ENCODE data around the gene COL1A2.

The COL1A2 gene

DNA sequence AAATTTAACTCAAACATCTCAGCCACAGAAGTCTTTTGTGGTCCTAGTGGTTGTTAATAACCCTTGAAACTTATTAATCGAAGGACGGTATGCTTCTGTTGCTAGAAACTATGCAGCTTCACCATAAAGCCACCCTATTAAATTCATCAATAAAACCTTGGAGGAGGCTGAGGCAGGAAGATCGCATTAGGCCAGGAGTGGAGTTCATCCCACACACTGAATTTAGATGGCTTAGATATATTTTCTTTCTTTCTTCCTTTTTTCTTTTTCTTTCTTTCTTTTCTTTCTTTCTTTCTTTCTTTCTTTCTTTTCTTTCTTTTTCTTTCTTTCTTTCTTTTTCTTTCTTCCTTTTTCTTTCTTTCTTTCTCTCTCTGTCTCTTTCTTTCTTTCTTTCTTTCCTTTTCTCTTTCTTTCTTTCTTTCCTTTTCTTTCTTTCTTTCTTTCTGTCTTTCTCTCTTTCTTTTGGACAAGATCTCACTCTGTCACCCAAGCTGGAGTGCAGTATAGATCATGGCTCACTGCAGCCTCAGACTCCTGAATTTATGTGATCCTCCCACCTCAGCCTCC is 84.0 kb downstream of the COL1A2 start:
- no peak overlapping the region for H3K4me3 ChIP-seq (ENCODE audit: low read depth, low read length)
- in situ Hi-C loops (cut with HindIII; ENCODE audit: low sequenced_read_pairs): no loop called here
- TF ChIP-seq, protein P1, sequence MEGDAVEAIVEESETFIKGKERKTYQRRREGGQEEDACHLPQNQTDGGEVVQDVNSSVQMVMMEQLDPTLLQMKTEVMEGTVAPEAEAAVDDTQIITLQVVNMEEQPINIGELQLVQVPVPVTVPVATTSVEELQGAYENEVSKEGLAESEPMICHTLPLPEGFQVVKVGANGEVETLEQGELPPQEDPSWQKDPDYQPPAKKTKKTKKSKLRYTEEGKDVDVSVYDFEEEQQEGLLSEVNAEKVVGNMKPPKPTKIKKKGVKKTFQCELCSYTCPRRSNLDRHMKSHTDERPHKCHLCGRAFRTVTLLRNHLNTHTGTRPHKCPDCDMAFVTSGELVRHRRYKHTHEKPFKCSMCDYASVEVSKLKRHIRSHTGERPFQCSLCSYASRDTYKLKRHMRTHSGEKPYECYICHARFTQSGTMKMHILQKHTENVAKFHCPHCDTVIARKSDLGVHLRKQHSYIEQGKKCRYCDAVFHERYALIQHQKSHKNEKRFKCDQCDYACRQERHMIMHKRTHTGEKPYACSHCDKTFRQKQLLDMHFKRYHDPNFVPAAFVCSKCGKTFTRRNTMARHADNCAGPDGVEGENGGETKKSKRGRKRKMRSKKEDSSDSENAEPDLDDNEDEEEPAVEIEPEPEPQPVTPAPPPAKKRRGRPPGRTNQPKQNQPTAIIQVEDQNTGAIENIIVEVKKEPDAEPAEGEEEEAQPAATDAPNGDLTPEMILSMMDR (IDR thresholded peaks at IDR 0.05; ENCODE audit: low read depth, low read length): no peak
- no peak for DNase-seq (ENCODE audit: low read depth, low spot score)

Data from astrocyte of the spinal cord (primary cell).